Calu3 (cell line): ENCODE results near the gene STX2. TPM values are rescaled to one million over a fixed set of nuclear protein-coding genes. Genes with fewer than 3 reads are reported as not detected.

Source experiments
- BruUV-seq: library from RNA; stranded (reverse); fragments of 400-500 nt; replicated peaks from 2 replicates; lab custom pipeline; 2021; lab: Mats Ljungman, UMichigan
- CTCF ChIA-PET: fragments of 300-600 bp; sonication (Branson Sonifier 250); formaldehyde crosslinking; loops from one replicate; lab custom pipeline; 2022; ENCODE audit warnings: antibody characterized with exemption; lab: Charles Lee
- DNase-seq: peaks from one replicate; pipeline ENCODE4 v3.0.0; 2022
- H3K27ac Mint-ChIP-seq: one replicate; pipeline ENCODE4 v1.8.0; 2022; ENCODE audit warnings: mixed read lengths; ENCODE audit not compliant: unreplicated experiment
- H3K27me3 Mint-ChIP-seq: one replicate; pipeline ENCODE4 v1.8.0; 2022; ENCODE audit warnings: mixed read lengths; ENCODE audit not compliant: unreplicated experiment
- H3K36me3 Mint-ChIP-seq: one replicate; pipeline ENCODE4 v1.8.0; 2022; ENCODE audit warnings: mild to moderate bottlenecking, moderate library complexity, mixed read lengths; ENCODE audit not compliant: insufficient read depth, unreplicated experiment
- H3K4me1 Mint-ChIP-seq: one replicate; pipeline ENCODE4 v1.8.0; 2022; ENCODE audit warnings: mild to moderate bottlenecking, low read depth, mixed read lengths; ENCODE audit not compliant: unreplicated experiment
- H3K4me3 Mint-ChIP-seq: one replicate; pipeline ENCODE4 v1.8.0; 2022; ENCODE audit warnings: mild to moderate bottlenecking, low read depth, moderate library complexity, mixed read lengths; ENCODE audit not compliant: unreplicated experiment
- H3K9me3 Mint-ChIP-seq: one replicate; pipeline ENCODE4 v1.8.0; 2022; ENCODE audit warnings: low read depth, mixed read lengths; ENCODE audit not compliant: unreplicated experiment
- intact Hi-C: fragments of 100-400 bp; cut with micrococcal nuclease; formaldehyde crosslinking; loops from one replicate; pipeline ENCODE4 v1.10.0; 2022; ENCODE audit not compliant: unreplicated experiment
- total RNA-seq: library from RNA; stranded (reverse); gene quantifications from 2 replicates; pipeline ENCODE4 v1.2.3, GENCODE V29; 2022
- TF ChIP-seq, protein P1 (sequence below): fragments of 200-600 bp; IDR thresholded peaks from one replicate; pipeline ENCODE4 v1.8.0; 2022; ENCODE audit warnings: antibody characterized with exemption; ENCODE audit not compliant: unreplicated experiment

STX2 gene
- total RNA-seq, 1 experiment from 2014 or later: 26.7 TPM

DNA sequence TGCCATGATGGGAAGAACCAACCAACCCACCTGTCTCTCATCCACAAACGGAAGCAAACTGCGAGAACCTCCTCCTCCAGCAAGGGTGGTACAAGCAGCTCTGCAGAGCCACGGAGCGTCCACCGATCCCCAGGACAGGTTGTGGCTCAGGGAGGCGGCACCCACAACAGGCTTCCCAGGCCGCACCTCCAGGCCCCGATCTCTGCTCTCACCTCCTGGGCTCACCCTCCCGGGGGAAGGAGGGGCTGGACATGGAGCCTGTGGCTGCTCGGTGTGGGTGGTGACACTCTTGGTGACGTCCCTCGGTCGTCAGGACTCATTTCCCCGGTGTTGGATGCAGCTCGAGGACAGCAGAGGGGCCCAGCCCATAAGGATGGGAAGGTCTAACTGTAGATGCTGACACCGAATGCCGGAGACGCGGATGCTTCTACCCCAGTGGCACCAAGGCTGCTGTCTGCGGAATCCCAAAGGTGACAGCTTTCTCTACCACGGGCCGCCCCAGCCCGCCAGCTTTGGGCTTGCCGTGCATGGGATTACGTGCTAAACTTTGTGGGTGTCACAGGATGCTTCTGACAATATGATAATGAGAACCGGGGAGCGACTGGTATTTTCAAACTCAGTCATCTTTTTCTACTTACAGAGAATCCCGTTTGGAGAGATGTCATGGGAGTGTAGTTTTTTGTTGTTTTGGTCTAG lies 58.0 kb downstream of the STX2 start:
- Mint-ChIP-seq H3K36me3 (peaks cover 13% of the 10 kb centered on the region), H3K27ac (no peak overlapping the region), H3K9me3 (peaks cover 7% of the 10 kb centered on the region), H3K4me1 (peaks cover 8% of the 10 kb centered on the region), H3K4me3 (no peak overlapping the region), H3K27me3 (no peaks in the 10 kb centered on the region)
- TF ChIP-seq, protein P1, sequence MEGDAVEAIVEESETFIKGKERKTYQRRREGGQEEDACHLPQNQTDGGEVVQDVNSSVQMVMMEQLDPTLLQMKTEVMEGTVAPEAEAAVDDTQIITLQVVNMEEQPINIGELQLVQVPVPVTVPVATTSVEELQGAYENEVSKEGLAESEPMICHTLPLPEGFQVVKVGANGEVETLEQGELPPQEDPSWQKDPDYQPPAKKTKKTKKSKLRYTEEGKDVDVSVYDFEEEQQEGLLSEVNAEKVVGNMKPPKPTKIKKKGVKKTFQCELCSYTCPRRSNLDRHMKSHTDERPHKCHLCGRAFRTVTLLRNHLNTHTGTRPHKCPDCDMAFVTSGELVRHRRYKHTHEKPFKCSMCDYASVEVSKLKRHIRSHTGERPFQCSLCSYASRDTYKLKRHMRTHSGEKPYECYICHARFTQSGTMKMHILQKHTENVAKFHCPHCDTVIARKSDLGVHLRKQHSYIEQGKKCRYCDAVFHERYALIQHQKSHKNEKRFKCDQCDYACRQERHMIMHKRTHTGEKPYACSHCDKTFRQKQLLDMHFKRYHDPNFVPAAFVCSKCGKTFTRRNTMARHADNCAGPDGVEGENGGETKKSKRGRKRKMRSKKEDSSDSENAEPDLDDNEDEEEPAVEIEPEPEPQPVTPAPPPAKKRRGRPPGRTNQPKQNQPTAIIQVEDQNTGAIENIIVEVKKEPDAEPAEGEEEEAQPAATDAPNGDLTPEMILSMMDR: no peak
- CTCF ChIA-PET: no interaction called here
- intact Hi-C loops: no loop called here
- BruUV-seq: no TSS peak
- DNase-seq: no peak

DNA sequence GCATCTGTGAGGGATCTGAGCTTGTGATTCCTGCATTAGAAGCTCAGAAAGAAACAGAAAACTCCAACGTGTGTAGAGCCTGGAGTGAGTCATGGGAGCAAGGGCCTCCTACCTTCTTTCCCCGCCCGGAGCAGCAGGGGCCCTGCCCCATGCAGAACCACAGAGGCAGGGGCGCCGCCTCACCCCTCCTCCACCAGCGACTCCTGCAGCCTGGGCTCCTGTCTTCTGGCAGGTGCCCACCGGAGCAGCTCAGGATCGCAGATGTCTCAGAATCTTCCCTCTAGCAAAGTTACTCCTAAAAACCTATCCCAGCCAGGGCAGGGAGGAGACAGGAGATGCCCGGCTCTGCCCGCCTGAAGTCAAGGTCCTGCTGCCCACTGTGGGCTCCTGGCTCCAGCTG lies 58.7 kb downstream of the STX2 start:
- Mint-ChIP-seq H3K36me3 (peaks cover 19% of the 10 kb centered on the region), H3K4me3 (no peak overlapping the region), H3K27me3 (no peaks in the 10 kb centered on the region), H3K4me1 (peaks cover 15% of the 10 kb centered on the region), H3K9me3 (peaks cover 7% of the 10 kb centered on the region), H3K27ac (no peak overlapping the region)
- intact Hi-C loops: no loop called here
- BruUV-seq: no TSS peak
- TF ChIP-seq, protein P1: no peak
- no peak for DNase-seq
- CTCF ChIA-PET: no interaction called here

DNA sequence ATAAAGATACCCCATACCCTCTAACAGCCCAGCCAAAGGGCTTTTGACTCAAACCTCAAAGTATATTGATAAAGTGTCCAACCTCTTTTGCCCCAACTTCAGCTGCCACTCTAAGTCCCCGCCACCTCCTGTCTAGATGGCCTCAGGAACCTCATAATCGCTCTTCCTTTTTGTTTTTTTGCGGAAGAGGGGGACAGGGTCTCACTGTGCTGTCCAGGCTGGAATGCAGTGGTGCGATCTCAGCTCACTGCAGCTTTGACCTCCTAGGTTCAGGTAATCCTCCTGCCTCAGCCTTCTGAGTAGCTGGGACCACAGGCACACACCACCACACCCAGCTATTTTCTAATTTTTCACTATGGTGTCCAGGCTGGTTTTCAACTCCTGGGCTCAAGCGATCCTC lies 60.3 kb downstream of the STX2 start:
- no TSS peak for BruUV-seq
- intact Hi-C loops: no loop called here

DNA sequence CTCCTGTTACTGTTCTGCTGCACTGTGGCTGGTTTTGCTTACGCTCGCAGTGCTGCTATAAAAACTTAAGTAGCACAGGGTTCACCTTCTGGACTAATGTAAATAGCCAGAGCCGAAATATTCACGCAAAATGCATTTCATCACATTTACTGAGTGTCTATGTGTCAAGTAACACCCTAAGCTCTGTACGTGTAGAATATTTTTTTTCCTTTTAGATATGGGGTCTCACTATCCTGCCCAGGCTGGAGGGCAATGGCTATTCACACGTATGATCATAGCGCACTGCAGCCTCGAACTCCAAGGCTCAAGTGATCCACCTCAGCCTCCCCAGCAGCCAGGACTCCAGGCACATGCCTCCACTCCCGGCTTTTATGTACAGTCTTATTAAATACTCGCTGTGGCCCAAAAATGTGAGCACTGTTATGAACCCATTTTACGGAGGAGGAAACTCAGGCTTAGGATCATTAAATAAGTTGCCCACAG lies 62.2 kb downstream of the STX2 start:
- H3K36me3 Mint-ChIP-seq: peaks cover 19% of the 10 kb centered on the region
- peak overlapping the region; percentile 28 for H3K27ac Mint-ChIP-seq
- CTCF ChIA-PET: interaction anchor here (0.5 kb wide), 2 partner anchors 93 to 1004 kb away, joined by 3 read pairs; no protein-coding TSS in a partner anchor
- no peak for DNase-seq
- TF ChIP-seq, protein P1: no peak
- no peaks in the 10 kb centered on the region for H3K9me3 Mint-ChIP-seq
- BruUV-seq: no TSS peak
- H3K27me3 Mint-ChIP-seq: peaks cover 3% of the 10 kb centered on the region
- intact Hi-C loops: no loop called here
- H3K4me3 Mint-ChIP-seq: peak overlapping the region; percentile 71
- H3K4me1 Mint-ChIP-seq: peaks cover 16% of the 10 kb centered on the region

More for the DNA sequence above, 60.3 kb downstream of the STX2 start:
- H3K4me1 Mint-ChIP-seq: peaks cover 16% of the 10 kb centered on the region
- peaks cover 19% of the 10 kb centered on the region for H3K36me3 Mint-ChIP-seq
- H3K27ac Mint-ChIP-seq: no peak overlapping the region
- CTCF ChIA-PET: no interaction called here
- no peak for DNase-seq
- TF ChIP-seq, protein P1: no peak
- H3K9me3 Mint-ChIP-seq: no peaks in the 10 kb centered on the region
- no peak overlapping the region for H3K4me3 Mint-ChIP-seq
- no peaks in the 10 kb centered on the region for H3K27me3 Mint-ChIP-seq
